Measurements from ENCODE around the gene NES.

The NES gene

DNA sequence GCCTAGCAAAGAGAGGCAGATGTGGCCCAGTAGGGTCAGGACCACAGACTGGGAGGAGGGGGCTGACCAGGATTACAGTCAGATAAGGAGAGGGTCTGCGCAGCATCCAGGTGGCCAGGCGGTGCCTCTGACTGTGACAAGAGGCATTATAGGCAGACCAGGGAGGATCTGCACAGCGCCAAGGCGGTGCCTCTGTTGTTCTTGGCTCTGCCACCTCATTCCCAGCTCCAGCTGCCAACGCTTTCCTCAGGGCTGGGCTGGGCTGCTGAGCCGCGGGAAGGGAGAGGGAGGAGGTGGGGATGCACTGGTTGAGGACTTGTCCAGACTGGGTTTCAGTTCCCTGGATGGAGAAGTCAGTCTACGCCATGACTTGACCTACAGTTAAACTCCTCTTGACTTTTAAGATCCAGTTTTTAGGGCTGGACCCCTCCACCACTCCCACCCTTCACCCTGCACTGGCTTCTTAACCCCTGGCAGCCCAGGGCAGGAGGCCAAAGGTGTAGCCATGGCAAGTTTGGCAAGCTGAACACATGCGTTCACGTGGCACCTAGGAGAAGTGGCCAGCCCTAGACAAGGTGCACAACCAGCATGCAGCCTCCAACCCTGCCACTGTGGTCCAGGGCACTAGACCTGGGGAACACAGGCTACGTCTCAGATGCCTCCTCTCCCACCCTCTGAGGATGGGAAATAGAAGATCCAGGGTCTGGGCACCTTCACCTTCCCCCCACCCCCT, 32.7 kb upstream of the NES start:
- Histone ChIP-seq H3K27ac (no peak overlapping the region), H3K4me1 (peaks cover 6% of the 10 kb centered on the region), H3K4me2 (ENCODE audit: low read length) (no peak overlapping the region), H3K36me3 (ENCODE audit: control insufficient read depth, insufficient read depth, low read length) (no peaks in the 10 kb centered on the region), H3K79me2 (no peaks in the 10 kb centered on the region), H3K4me3 (ENCODE audit: low read depth, low read length) (no peak overlapping the region), H3K27me3 (ENCODE audit: control insufficient read depth, insufficient read depth, low read length) (no peaks in the 10 kb centered on the region), H3K9me3 (ENCODE audit: control insufficient read depth, low read length) (no peaks in the 10 kb centered on the region), H3K9ac (no peak overlapping the region), H2AFZ (no peak overlapping the region)
- TF ChIP-seq, protein P1, sequence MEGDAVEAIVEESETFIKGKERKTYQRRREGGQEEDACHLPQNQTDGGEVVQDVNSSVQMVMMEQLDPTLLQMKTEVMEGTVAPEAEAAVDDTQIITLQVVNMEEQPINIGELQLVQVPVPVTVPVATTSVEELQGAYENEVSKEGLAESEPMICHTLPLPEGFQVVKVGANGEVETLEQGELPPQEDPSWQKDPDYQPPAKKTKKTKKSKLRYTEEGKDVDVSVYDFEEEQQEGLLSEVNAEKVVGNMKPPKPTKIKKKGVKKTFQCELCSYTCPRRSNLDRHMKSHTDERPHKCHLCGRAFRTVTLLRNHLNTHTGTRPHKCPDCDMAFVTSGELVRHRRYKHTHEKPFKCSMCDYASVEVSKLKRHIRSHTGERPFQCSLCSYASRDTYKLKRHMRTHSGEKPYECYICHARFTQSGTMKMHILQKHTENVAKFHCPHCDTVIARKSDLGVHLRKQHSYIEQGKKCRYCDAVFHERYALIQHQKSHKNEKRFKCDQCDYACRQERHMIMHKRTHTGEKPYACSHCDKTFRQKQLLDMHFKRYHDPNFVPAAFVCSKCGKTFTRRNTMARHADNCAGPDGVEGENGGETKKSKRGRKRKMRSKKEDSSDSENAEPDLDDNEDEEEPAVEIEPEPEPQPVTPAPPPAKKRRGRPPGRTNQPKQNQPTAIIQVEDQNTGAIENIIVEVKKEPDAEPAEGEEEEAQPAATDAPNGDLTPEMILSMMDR (IDR thresholded peaks at IDR 0.05) = no peak

DNA sequence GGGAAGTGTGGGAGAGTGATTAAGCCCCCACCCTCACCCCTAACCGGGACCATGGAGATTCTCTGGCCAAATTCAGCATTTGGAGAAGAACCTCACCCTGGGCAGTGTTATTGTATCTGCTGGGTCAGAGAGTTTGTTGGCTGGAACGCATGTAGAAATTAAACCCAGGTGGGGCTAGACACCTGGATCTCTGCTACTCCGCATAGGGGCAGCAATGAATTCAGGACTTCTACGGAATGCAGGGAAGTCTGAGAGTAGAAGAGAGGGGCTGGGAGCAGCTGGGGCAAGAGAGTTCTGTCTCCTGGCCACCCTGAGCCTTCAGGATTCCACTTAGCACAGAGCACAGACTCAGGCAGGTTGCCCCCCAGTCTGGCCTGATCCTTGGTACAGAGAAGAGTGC, 31.8 kb upstream of the NES start:
- Histone ChIP-seq H3K9me3 (ENCODE audit: control insufficient read depth, low read length) (no peaks in the 10 kb centered on the region), H3K4me1 (peaks cover 6% of the 10 kb centered on the region), H2AFZ (no peak overlapping the region), H3K27ac (no peak overlapping the region), H3K9ac (no peak overlapping the region), H3K4me2 (ENCODE audit: low read length) (no peak overlapping the region), H3K79me2 (no peaks in the 10 kb centered on the region), H3K4me3 (ENCODE audit: low read depth, low read length) (no peak overlapping the region), H3K36me3 (ENCODE audit: control insufficient read depth, insufficient read depth, low read length) (no peaks in the 10 kb centered on the region), H3K27me3 (ENCODE audit: control insufficient read depth, insufficient read depth, low read length) (no peaks in the 10 kb centered on the region)
- TF ChIP-seq, protein P1 (IDR thresholded peaks at IDR 0.05) = no peak

DNA sequence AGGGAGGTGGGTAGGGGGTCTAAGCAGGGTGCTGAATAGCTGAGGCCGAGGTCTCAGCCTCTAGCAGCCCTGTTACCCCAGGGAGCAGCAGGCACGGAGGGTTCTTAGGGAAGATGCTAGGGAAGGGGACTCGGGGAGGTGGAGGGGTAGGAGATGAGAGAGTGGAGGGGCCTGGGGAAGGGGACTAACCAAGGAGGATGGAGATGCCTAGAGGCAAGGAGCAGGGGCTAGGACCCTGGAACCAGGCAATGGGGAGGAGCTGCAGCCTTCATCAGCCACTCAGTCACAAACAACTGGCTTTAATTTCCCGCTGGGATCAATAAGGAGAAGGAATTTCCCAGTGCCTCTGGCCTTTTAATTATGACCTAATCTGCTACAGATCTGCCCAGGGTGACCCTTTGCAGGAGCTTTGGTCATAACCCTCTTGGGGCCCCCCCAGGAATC, 31.0 kb upstream of the NES start:
- peaks cover 13% of the 10 kb centered on the region for H3K4me1 ChIP-seq

DNA sequence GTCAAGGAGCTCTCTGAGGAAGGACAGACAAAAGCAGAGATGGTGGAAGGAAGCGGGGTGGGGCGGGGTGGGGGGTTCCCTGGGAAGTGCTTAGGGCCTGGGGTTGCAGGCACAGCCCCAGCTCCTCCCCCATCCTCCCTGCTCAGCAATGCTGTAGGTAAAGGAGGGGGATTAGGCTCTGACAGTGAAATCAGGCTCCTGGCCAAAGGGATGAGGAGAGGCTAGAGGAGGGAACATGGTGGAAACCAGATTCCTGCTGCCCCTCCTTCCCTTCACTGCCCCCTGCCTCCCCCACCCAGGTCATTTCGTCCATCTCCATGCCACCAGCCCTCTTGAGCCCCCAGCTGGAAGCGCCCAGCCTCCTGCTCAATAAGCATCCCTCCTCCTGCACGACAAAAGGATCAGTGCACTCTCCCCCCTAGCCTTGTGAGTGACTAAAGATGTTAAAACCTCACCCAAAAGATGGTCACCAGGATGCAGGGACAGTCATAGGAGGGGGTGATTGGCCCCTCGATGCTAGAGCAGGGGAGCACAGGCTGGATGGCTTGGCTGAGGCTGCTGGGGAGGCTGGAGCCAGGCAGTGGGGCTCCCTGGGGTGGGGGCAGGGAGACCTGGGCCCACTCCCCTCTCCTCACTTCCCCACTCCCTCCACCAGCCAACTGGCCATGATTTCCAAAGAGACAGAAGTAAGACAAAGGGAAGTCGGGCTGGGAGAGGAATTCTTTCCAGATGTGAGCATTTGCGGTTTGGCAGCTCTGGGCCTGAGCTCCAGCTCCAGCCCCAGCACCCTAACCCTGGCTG, 30.4 kb upstream of the NES start:
- Histone ChIP-seq H3K79me2 (no peaks in the 10 kb centered on the region), H3K4me1 (peaks cover 16% of the 10 kb centered on the region), H2AFZ (no peak overlapping the region), H3K27me3 (ENCODE audit: control insufficient read depth, insufficient read depth, low read length) (no peaks in the 10 kb centered on the region), H3K36me3 (ENCODE audit: control insufficient read depth, insufficient read depth, low read length) (no peaks in the 10 kb centered on the region), H3K4me2 (ENCODE audit: low read length) (no peak overlapping the region), H3K9ac (no peak overlapping the region), H3K4me3 (ENCODE audit: low read depth, low read length) (no peak overlapping the region), H3K9me3 (ENCODE audit: control insufficient read depth, low read length) (no peaks in the 10 kb centered on the region), H3K27ac (no peak overlapping the region)
- TF ChIP-seq, protein P1 (IDR thresholded peaks at IDR 0.05) = no peak

More for the DNA sequence above, 31.0 kb upstream of the NES start:
- TF ChIP-seq, protein P1 (IDR thresholded peaks at IDR 0.05) = no peak
- H3K36me3 ChIP-seq (ENCODE audit: control insufficient read depth, insufficient read depth, low read length) = no peaks in the 10 kb centered on the region
- H3K4me3 ChIP-seq (ENCODE audit: low read depth, low read length) = no peak overlapping the region
- H3K79me2 ChIP-seq = no peaks in the 10 kb centered on the region
- H2AFZ ChIP-seq = no peak overlapping the region
- H3K9ac ChIP-seq = no peak overlapping the region
- no peaks in the 10 kb centered on the region for H3K9me3 ChIP-seq (ENCODE audit: control insufficient read depth, low read length)
- no peaks in the 10 kb centered on the region for H3K27me3 ChIP-seq (ENCODE audit: control insufficient read depth, insufficient read depth, low read length)
- no peak overlapping the region for H3K27ac ChIP-seq
- no peak overlapping the region for H3K4me2 ChIP-seq (ENCODE audit: low read length)

Data from parathyroid adenoma (tissue), 2 donors.